ENCODE measurements around the gene TTC28.

GRCh38 chr22:28650463-28650862, 29.2 kb downstream of the TTC28 start:
- TF ChIP-seq CTCF (IDR thresholded peaks at IDR 0.05) (no peak), EP300 (IDR thresholded peaks at IDR 0.05) (no peak), POLR2A (IDR thresholded peaks at IDR 0.05) (no peak), POLR2AphosphoS5 (IDR thresholded peaks at IDR 0.05) (no peak)

Data from sigmoid colon (tissue), 4 donors.